WERI-Rb-1 (cell line): ENCODE measurements around the gene OR2J1.
"Not testable (repeated sequence)": the region's sequence is repeated elsewhere in the genome, so short reads cannot be mapped to it uniquely, and the experiment has no call there.

Experiments used
- DNase-seq: peaks from one replicate; pipeline ENCODE4 v3.0.0-alpha.2; 2020
- H3K27ac ChIP-seq: fragments of 250-450 bp; sonication (Bioruptor Pico); 2 replicates; pipeline ENCODE4 v1.5.1; 2020; ENCODE audit warnings: mild to moderate bottlenecking, moderate library complexity
- H3K27me3 ChIP-seq: fragments of 250-450 bp; sonication (Bioruptor Pico); 2 replicates; pipeline ENCODE4 v1.5.1; 2021; ENCODE audit warnings: mild to moderate bottlenecking, low read depth, moderate library complexity; ENCODE audit not compliant: insufficient read depth, severe bottlenecking
- H3K36me3 ChIP-seq: fragments of 250-450 bp; sonication (Bioruptor Pico); 2 replicates; pipeline ENCODE4 v1.5.1; 2020; ENCODE audit warnings: mild to moderate bottlenecking, moderate library complexity
- H3K4me3 ChIP-seq: 2 replicates; pipeline ENCODE4 v1.5.1; 2011; ENCODE audit warnings: low read depth, mild to moderate bottlenecking, control low read depth, low read length
- H3K9me3 ChIP-seq: fragments of 250-450 bp; sonication (Bioruptor Pico); 2 replicates; pipeline ENCODE4 v1.5.1; 2021; ENCODE audit warnings: mild to moderate bottlenecking, moderate library complexity; ENCODE audit not compliant: severe bottlenecking
- CTCF ChIP-seq: IDR thresholded peaks from 2 replicates; pipeline ENCODE4 v1.5.1; 2011; ENCODE audit warnings: low read depth, mild to moderate bottlenecking, control low read depth, inconsistent platforms, low read length

The OR2J1 gene

GRCh38 chr6:29146179-29146578 lies 46.9 kb downstream of the OR2J1 start:
- no peak for TF ChIP-seq CTCF
- H3K27me3 ChIP-seq: peaks cover 33% of the 10 kb centered on the region
- no peaks in the 10 kb centered on the region for H3K36me3 ChIP-seq
- no peak for DNase-seq
- no peak overlapping the region for H3K27ac ChIP-seq
- peaks cover 3% of the 10 kb centered on the region for H3K9me3 ChIP-seq
- no peak overlapping the region for H3K4me3 ChIP-seq

- Histone ChIP-seq H3K36me3 (no peaks in the 10 kb centered on the region), H3K9me3 (peaks cover 3% of the 10 kb centered on the region), H3K4me3 (no peak overlapping the region), H3K27ac (no peak overlapping the region), H3K27me3 (peaks cover 37% of the 10 kb centered on the region)
- DNase-seq: no peak
- TF ChIP-seq CTCF: no peak
These were observed 47.8 kb downstream of the OR2J1 start for GRCh38 chr6:29147074-29147473.

GRCh38 chr6:29149444-29149843 lies 50.2 kb downstream of the OR2J1 start:
- DNase-seq, H3K27ac ChIP-seq, H3K9me3 ChIP-seq, H3K36me3 ChIP-seq, H3K4me3 ChIP-seq: not testable (repeated sequence)
- peaks cover 55% of the 10 kb centered on the region for H3K27me3 ChIP-seq
